ENCODE results near the gene ZNF507.
A peak's percentile ranks its signal among the peaks of the same experiment; 100 is the strongest.

ZNF507 gene

GRCh38 chr19:32401992-32402391 lies 56.6 kb downstream of the ZNF507 start:
- Histone ChIP-seq H3K36me3 (replicated peaks; ENCODE audit: low read depth, low read length) (no peaks in the 10 kb centered on the region), H3K79me2 (ENCODE audit: low read length) (peaks cover 23% of the 10 kb centered on the region), H3K27ac (ENCODE audit: low read length) (no peak overlapping the region), H3K9ac (ENCODE audit: low read length) (no peak overlapping the region), H2AFZ (ENCODE audit: low read depth, low read length) (no peak overlapping the region), H3K9me3 (ENCODE audit: insufficient read depth, low read length) (no peaks in the 10 kb centered on the region), H3K4me1 (ENCODE audit: low read length) (peaks cover 15% of the 10 kb centered on the region), H4K20me1 (ENCODE audit: insufficient read depth, low read length) (no peaks in the 10 kb centered on the region), H3K4me2 (ENCODE audit: low read length) (no peak overlapping the region), H3K4me3 (ENCODE audit: low read length) (no peak overlapping the region), H3K27me3 (ENCODE audit: low read depth, low read length) (no peaks in the 10 kb centered on the region)
- no peak for TF ChIP-seq CTCF (IDR thresholded peaks at IDR 0.05; ENCODE audit: low read depth, low read length)
- TF ChIP-seq EZH2phosphoT487 (IDR thresholded peaks at IDR 0.05; ENCODE audit: low read depth): no peak

- H3K9ac ChIP-seq (ENCODE audit: low read length): no peak overlapping the region
- TF ChIP-seq CTCF (IDR thresholded peaks at IDR 0.05; ENCODE audit: low read depth, low read length): no peak
- TF ChIP-seq EZH2phosphoT487 (IDR thresholded peaks at IDR 0.05; ENCODE audit: low read depth): no peak
- no peak overlapping the region for H3K27ac ChIP-seq (ENCODE audit: low read length)
These were observed 58.0 kb downstream of the ZNF507 start for GRCh38 chr19:32403291-32403995.

GRCh38 chr19:32404213-32404932 lies 59.0 kb downstream of the ZNF507 start:
- TF ChIP-seq EZH2phosphoT487 (IDR thresholded peaks at IDR 0.05; ENCODE audit: low read depth) (no peak), CTCF (IDR thresholded peaks at IDR 0.05; ENCODE audit: low read depth, low read length) (no peak)
- Histone ChIP-seq H3K36me3 (replicated peaks; ENCODE audit: low read depth, low read length) (peaks cover 8% of the 10 kb centered on the region), H3K4me2 (ENCODE audit: low read length) (peak overlapping the region; percentile 78), H3K9ac (ENCODE audit: low read length) (peak overlapping the region; percentile 83), H2AFZ (ENCODE audit: low read depth, low read length) (no peak overlapping the region), H3K27me3 (ENCODE audit: low read depth, low read length) (no peaks in the 10 kb centered on the region), H4K20me1 (ENCODE audit: insufficient read depth, low read length) (no peaks in the 10 kb centered on the region), H3K27ac (ENCODE audit: low read length) (peak overlapping the region; percentile 81; the same call in 1 of the 2 replicates), H3K4me1 (ENCODE audit: low read length) (peaks cover 15% of the 10 kb centered on the region), H3K79me2 (ENCODE audit: low read length) (peaks cover 23% of the 10 kb centered on the region), H3K9me3 (ENCODE audit: insufficient read depth, low read length) (no peaks in the 10 kb centered on the region), H3K4me3 (ENCODE audit: low read length) (peak overlapping the region; percentile 87)

More at GRCh38 chr19:32403291-32403995, 58.0 kb downstream of the ZNF507 start:
- H3K79me2 ChIP-seq (ENCODE audit: low read length): peaks cover 23% of the 10 kb centered on the region
- no peaks in the 10 kb centered on the region for H3K27me3 ChIP-seq (ENCODE audit: low read depth, low read length)
- peak overlapping the region; percentile 78; the same call in 1 of the 2 replicates for H3K4me2 ChIP-seq (ENCODE audit: low read length)
- no peaks in the 10 kb centered on the region for H4K20me1 ChIP-seq (ENCODE audit: insufficient read depth, low read length)
- peaks cover 15% of the 10 kb centered on the region for H3K4me1 ChIP-seq (ENCODE audit: low read length)
- no peaks in the 10 kb centered on the region for H3K9me3 ChIP-seq (ENCODE audit: insufficient read depth, low read length)
- H2AFZ ChIP-seq (ENCODE audit: low read depth, low read length): no peak overlapping the region
- H3K4me3 ChIP-seq (ENCODE audit: low read length): no peak overlapping the region
- peaks cover 2% of the 10 kb centered on the region for H3K36me3 ChIP-seq (replicated peaks; ENCODE audit: low read depth, low read length)

- Histone ChIP-seq H3K27ac (ENCODE audit: low read length) (peak overlapping the region; percentile 81), H2AFZ (ENCODE audit: low read depth, low read length) (no peak overlapping the region), H3K79me2 (ENCODE audit: low read length) (peaks cover 23% of the 10 kb centered on the region), H3K27me3 (ENCODE audit: low read depth, low read length) (no peaks in the 10 kb centered on the region), H3K36me3 (replicated peaks; ENCODE audit: low read depth, low read length) (peaks cover 10% of the 10 kb centered on the region), H3K9ac (ENCODE audit: low read length) (peak overlapping the region; percentile 83), H3K4me3 (ENCODE audit: low read length) (peak overlapping the region; percentile 87), H3K4me2 (ENCODE audit: low read length) (peak overlapping the region; percentile 78), H4K20me1 (ENCODE audit: insufficient read depth, low read length) (no peaks in the 10 kb centered on the region), H3K9me3 (ENCODE audit: insufficient read depth, low read length) (no peaks in the 10 kb centered on the region), H3K4me1 (ENCODE audit: low read length) (peaks cover 15% of the 10 kb centered on the region)
- TF ChIP-seq EZH2phosphoT487 (IDR thresholded peaks at IDR 0.05; ENCODE audit: low read depth) (no peak), CTCF (IDR thresholded peaks at IDR 0.05; ENCODE audit: low read depth, low read length) (no peak)
These were observed 59.6 kb downstream of the ZNF507 start for GRCh38 chr19:32404933-32405430.

Data from OCI-LY3 (cell line).